H9 (cell line): ENCODE results near the gene LRRC34. TPM values are rescaled to one million over a fixed set of nuclear protein-coding genes. Genes with fewer than 3 reads are reported as not detected.

Source experiments
- DNase-seq: peaks from one replicate; pipeline ENCODE4 v3.0.0-alpha.2; 2017
- H2AFZ ChIP-seq: one replicate; pipeline ENCODE4 v1.6.1; 2013; ENCODE audit warnings: mild to moderate bottlenecking, low read length, control low read depth, moderate library complexity
- H2AK5ac ChIP-seq: 2 replicates; pipeline ENCODE4 v1.6.1; 2013; ENCODE audit warnings: low read length, control low read depth, mixed read lengths; ENCODE audit not compliant: insufficient read length
- H2BK120ac ChIP-seq: one replicate; pipeline ENCODE4 v1.6.1; 2013; ENCODE audit warnings: low read depth, mild to moderate bottlenecking, low read length, control low read depth, inconsistent platforms; ENCODE audit not compliant: poor library complexity, severe bottlenecking
- H2BK12ac ChIP-seq: 2 replicates; pipeline ENCODE4 v1.6.1; 2013; ENCODE audit warnings: low read length, control low read depth, mixed read lengths, low read depth; ENCODE audit not compliant: insufficient read length
- H2BK15ac ChIP-seq: 2 replicates; pipeline ENCODE4 v1.6.1; 2013; ENCODE audit warnings: low read depth, low read length, control low read depth
- H2BK20ac ChIP-seq: one replicate; pipeline ENCODE4 v1.6.1; 2013; ENCODE audit warnings: low read depth, mild to moderate bottlenecking, low read length, control low read depth, inconsistent platforms; ENCODE audit not compliant: poor library complexity, severe bottlenecking
- H2BK5ac ChIP-seq: 2 replicates; pipeline ENCODE4 v1.6.1; 2013; ENCODE audit warnings: low read length, control low read depth, mixed read lengths; ENCODE audit not compliant: insufficient read length
- H3K14ac ChIP-seq: 2 replicates; pipeline ENCODE4 v1.6.1; 2013; ENCODE audit warnings: low read length, control low read depth; ENCODE audit not compliant: insufficient read depth
- H3K18ac ChIP-seq: 2 replicates; pipeline ENCODE4 v1.6.1; 2013; ENCODE audit warnings: low read depth, mild to moderate bottlenecking, mixed read lengths, low read length, control low read depth; ENCODE audit not compliant: insufficient read length
- H3K23ac ChIP-seq: 2 replicates; pipeline ENCODE4 v1.6.1; 2013; ENCODE audit warnings: low read length, control low read depth, mixed read lengths, low read depth; ENCODE audit not compliant: insufficient read length
- H3K23me2 ChIP-seq: 2 replicates; pipeline ENCODE4 v1.6.1; 2013; ENCODE audit warnings: low read depth, mild to moderate bottlenecking, mixed read lengths, low read length, control low read depth; ENCODE audit not compliant: insufficient read length, poor library complexity, severe bottlenecking
- H3K27ac ChIP-seq: 2 replicates; pipeline ENCODE4 v1.5.1; 2013; ENCODE audit warnings: low read length, control low read depth, mixed read lengths, low read depth; ENCODE audit not compliant: insufficient read length
- H3K27me3 ChIP-seq: 2 replicates; pipeline ENCODE4 v1.6.1; 2013; ENCODE audit warnings: low read length, control low read depth, inconsistent platforms; ENCODE audit not compliant: insufficient read depth
- H3K4ac ChIP-seq: 2 replicates; pipeline ENCODE4 v1.6.1; 2013; ENCODE audit warnings: low read depth, mild to moderate bottlenecking, control low read depth, inconsistent platforms, low read length, moderate library complexity
- H3K4me1 ChIP-seq: 2 replicates; pipeline ENCODE4 v1.6.1; 2013; ENCODE audit warnings: low read length, control low read depth, inconsistent platforms; ENCODE audit not compliant: insufficient read depth
- H3K4me2 ChIP-seq: 2 replicates; pipeline ENCODE4 v1.6.1; 2013; ENCODE audit warnings: low read length, control low read depth, mixed read lengths; ENCODE audit not compliant: insufficient read length, insufficient read depth
- H3K56ac ChIP-seq: 2 replicates; pipeline ENCODE4 v1.6.1; 2013; ENCODE audit warnings: low read depth, mild to moderate bottlenecking, mixed read lengths, low read length, control low read depth; ENCODE audit not compliant: insufficient read length
- H3K79me1 ChIP-seq: 2 replicates; pipeline ENCODE4 v1.6.1; 2013; ENCODE audit warnings: low read depth, mild to moderate bottlenecking, moderate library complexity, low read length, control low read depth, inconsistent platforms; ENCODE audit not compliant: insufficient read depth, poor library complexity, severe bottlenecking
- H3K79me2 ChIP-seq: 2 replicates; pipeline ENCODE4 v1.6.1; 2013; ENCODE audit warnings: low read length, control low read depth, inconsistent platforms; ENCODE audit not compliant: insufficient read depth
- H3K9ac ChIP-seq: 2 replicates; pipeline ENCODE4 v1.6.1; 2013; ENCODE audit warnings: low read length, control low read depth, mixed read lengths; ENCODE audit not compliant: insufficient read length; ENCODE audit errors: extremely low read depth
- H3K9me3 ChIP-seq: one replicate; pipeline ENCODE4 v1.6.1; 2013; ENCODE audit warnings: low read depth, low read length, inconsistent platforms; ENCODE audit not compliant: control insufficient read depth
- H3T11ph ChIP-seq: one replicate; pipeline ENCODE4 v1.6.1; 2013; ENCODE audit warnings: mild to moderate bottlenecking, low read length, control low read depth, inconsistent platforms
- H4K20me1 ChIP-seq: one replicate; pipeline ENCODE4 v1.6.1; 2013; ENCODE audit not compliant: control insufficient read depth, insufficient read length, insufficient read depth
- H4K5ac ChIP-seq: 2 replicates; pipeline ENCODE4 v1.6.1; 2013; ENCODE audit warnings: low read depth, mild to moderate bottlenecking, mixed read lengths, low read length, control low read depth; ENCODE audit not compliant: insufficient read length
- H4K8ac ChIP-seq: replicated peaks from 2 replicates; pipeline ENCODE4 v1.6.1; 2013; ENCODE audit warnings: low read length, control low read depth, mixed read lengths, low read depth; ENCODE audit not compliant: insufficient read length
- H4K91ac ChIP-seq: 2 replicates; pipeline ENCODE4 v1.6.1; 2013; ENCODE audit warnings: low read depth, mild to moderate bottlenecking, moderate library complexity, mixed read lengths, low read length, control low read depth; ENCODE audit not compliant: insufficient read length
- H3K27ac Mint-ChIP-seq, 3 experiments: 2 replicates in 2 of 3; 3 replicates in 1 of 3; pipeline ENCODE4 v1.8.0; 2020 to 2021; ENCODE audit warnings: mixed read lengths in 3 of 3, mild to moderate bottlenecking in 1 of 3, moderate library complexity in 1 of 3
- H3K27me3 Mint-ChIP-seq: 2 replicates; pipeline ENCODE4 v1.8.0; 2021; ENCODE audit warnings: low read depth, mild to moderate bottlenecking, moderate library complexity, mixed read lengths
- H3K36me3 Mint-ChIP-seq, 3 experiments: 2 replicates in 2 of 3; 3 replicates in 1 of 3; pipeline ENCODE4 v1.8.0; 2020 to 2021; ENCODE audit warnings: low read depth in 3 of 3, mixed read lengths in 3 of 3; ENCODE audit not compliant: insufficient read depth in 1 of 3
- H3K4me1 Mint-ChIP-seq, 2 experiments: 2 replicates each; pipeline ENCODE4 v1.8.0; 2020; ENCODE audit warnings: mixed read lengths in 2 of 2
- H3K4me3 Mint-ChIP-seq, 2 experiments: 2 replicates in 1 of 2; 3 replicates in 1 of 2; pipeline ENCODE4 v1.8.0; 2020 to 2021; ENCODE audit warnings: mild to moderate bottlenecking in 2 of 2, mixed read lengths in 2 of 2, moderate library complexity in 1 of 2
- H3K9me3 Mint-ChIP-seq, 2 experiments: 2 replicates in 1 of 2; 3 replicates in 1 of 2; pipeline ENCODE4 v1.8.0; 2020; ENCODE audit warnings: mild to moderate bottlenecking in 2 of 2, mixed read lengths in 2 of 2, moderate library complexity in 1 of 2
- CTCF ChIP-seq: fragments of 200-600 bp; sonication (generic); conservative IDR thresholded peaks from 3 replicates; pipeline ENCODE4 v1.8.0; 2021; ENCODE audit warnings: antibody characterized with exemption, mild to moderate bottlenecking
- WGBS: extraction: QIAGEN DNeasy Blood & Tissue Kit; methylation state at CpG from one replicate; pipeline ENCODE4 v1.1.7; 2013; ENCODE audit warnings: missing lambda C conversion rate, low lambda C conversion rate, mixed read lengths; ENCODE audit not compliant: insufficient read length; ENCODE audit errors: extremely low coverage; 5-methylcytosine and 5-hydroxymethylcytosine counted together
- total RNA-seq: library from RNA; stranded (reverse); gene quantifications from 2 replicates; pipeline ENCODE4 v1.2.1, GENCODE V29; 2021

The LRRC34 gene
- total RNA-seq, 1 experiment from 2014 or later = 4.6 TPM

GRCh38 chr3:169754711-169755110 is 58.0 kb downstream of the LRRC34 start:
- Histone ChIP-seq H4K5ac (no peak overlapping the region), H3K14ac (no peak overlapping the region), H3K79me1 (no peaks in the 10 kb centered on the region), H4K8ac (no peak overlapping the region), H2BK20ac (no peak overlapping the region), H3K27ac (no peak overlapping the region), H3K9ac (no peak overlapping the region), H4K91ac (no peak overlapping the region), H4K20me1 (no peaks in the 10 kb centered on the region), H2BK15ac (no peak overlapping the region), H3K4ac (no peak overlapping the region), H3K9me3 (no peaks in the 10 kb centered on the region), H3T11ph (no peak overlapping the region), H3K23me2 (no peaks in the 10 kb centered on the region), H3K56ac (no peak overlapping the region), H2BK12ac (no peak overlapping the region), H3K79me2 (no peaks in the 10 kb centered on the region), H3K18ac (no peak overlapping the region), H2BK120ac (no peak overlapping the region), H3K4me1 (no peaks in the 10 kb centered on the region), H3K27me3 (no peaks in the 10 kb centered on the region), H3K4me2 (no peak overlapping the region), H3K23ac (no peak overlapping the region), H2AK5ac (no peak overlapping the region), H2AFZ (no peak overlapping the region), H2BK5ac (no peak overlapping the region)
- H3K27ac Mint-ChIP-seq = no peak overlapping the region
- WGBS = no CpG with 5 or more reads among the region's 3 CpGs
- no peak overlapping the region for H3K4me3 Mint-ChIP-seq
- no peak for TF ChIP-seq CTCF
- H3K4me1 Mint-ChIP-seq = peaks cover 0 to 4% of the 10 kb centered on the region in 2 experiments; a peak in 1 of 4 replicates
- DNase-seq = no peak
- no peaks in the 10 kb centered on the region for H3K36me3 Mint-ChIP-seq
- H3K27me3 Mint-ChIP-seq = no peaks in the 10 kb centered on the region
- H3K9me3 Mint-ChIP-seq = peaks cover 0 to 3% of the 10 kb centered on the region in 2 experiments; a peak in 2 of 5 replicates
